Measurements from ENCODE around the gene NDUFS6.

NDUFS6 gene

GRCh38 chr5:1804001-1804690 lies 2.9 kb downstream of the NDUFS6 start:
- no peak overlapping the region for H3K4me2 ChIP-seq (ENCODE audit: low read length)
- no peak overlapping the region for H4K5ac ChIP-seq (ENCODE audit: low read length)
- H3K18ac ChIP-seq (ENCODE audit: low read length): no peak overlapping the region
- H2BK120ac ChIP-seq (ENCODE audit: low read depth, low read length): no peak overlapping the region
- no CpG with 5 or more reads among the region's 15 CpGs for WGBS (ENCODE audit: extremely low coverage, insufficient coverage, low lambda C conversion rate)
- H3K36me3 ChIP-seq (ENCODE audit: control insufficient read depth, insufficient read depth, low read length): peaks cover 14% of the 10 kb centered on the region
- no peak overlapping the region for H2BK15ac ChIP-seq (replicated peaks; ENCODE audit: low read depth)
- H4K8ac ChIP-seq (ENCODE audit: low read depth, low read length): no peak overlapping the region
- H3K79me2 ChIP-seq (ENCODE audit: control insufficient read depth, insufficient read depth, low read length): peaks cover 50% of the 10 kb centered on the region
- H2BK5ac ChIP-seq (ENCODE audit: low read length): no peak overlapping the region
- no peaks in the 10 kb centered on the region for H3K4me1 ChIP-seq (ENCODE audit: control insufficient read depth, low read depth, low read length)
- no peak overlapping the region for H3K23ac ChIP-seq (ENCODE audit: low read length)
- H3K9ac ChIP-seq (ENCODE audit: low read length): no peak overlapping the region
- H3K56ac ChIP-seq (ENCODE audit: low read length): no peak overlapping the region
- no peak for DNase-seq
- H3K4me3 ChIP-seq (ENCODE audit: low read length): no peak overlapping the region
- H3K4ac ChIP-seq (ENCODE audit: low read depth, low read length): no peak overlapping the region
- peaks cover 23% of the 10 kb centered on the region for H3K79me1 ChIP-seq (ENCODE audit: low read length)
- H3K27ac ChIP-seq (ENCODE audit: low read depth, low read length): no peak overlapping the region
- H3K27me3 ChIP-seq (ENCODE audit: insufficient read depth, low read length, poor library complexity): no peaks in the 10 kb centered on the region
- H2AK5ac ChIP-seq (ENCODE audit: low read length): no peak overlapping the region

- Histone ChIP-seq H3K56ac (ENCODE audit: low read length) (no peak overlapping the region), H4K8ac (ENCODE audit: low read depth, low read length) (no peak overlapping the region), H2BK5ac (ENCODE audit: low read length) (no peak overlapping the region), H3K9ac (ENCODE audit: low read length) (no peak overlapping the region), H3K18ac (ENCODE audit: low read length) (no peak overlapping the region), H3K36me3 (ENCODE audit: control insufficient read depth, insufficient read depth, low read length) (peaks cover 19% of the 10 kb centered on the region), H3K4ac (ENCODE audit: low read depth, low read length) (no peak overlapping the region), H3K4me1 (ENCODE audit: control insufficient read depth, low read depth, low read length) (no peaks in the 10 kb centered on the region), H2AK5ac (ENCODE audit: low read length) (no peak overlapping the region), H3K23ac (ENCODE audit: low read length) (no peak overlapping the region), H3K79me2 (ENCODE audit: control insufficient read depth, insufficient read depth, low read length) (peaks cover 58% of the 10 kb centered on the region), H3K4me2 (ENCODE audit: low read length) (no peak overlapping the region), H3K27ac (ENCODE audit: low read depth, low read length) (no peak overlapping the region), H3K4me3 (ENCODE audit: low read length) (no peak overlapping the region), H2BK15ac (replicated peaks; ENCODE audit: low read depth) (no peak overlapping the region), H2BK120ac (ENCODE audit: low read depth, low read length) (no peak overlapping the region), H3K27me3 (ENCODE audit: insufficient read depth, low read length, poor library complexity) (no peaks in the 10 kb centered on the region), H3K79me1 (ENCODE audit: low read length) (peaks cover 27% of the 10 kb centered on the region), H4K5ac (ENCODE audit: low read length) (no peak overlapping the region)
- no CpG with 5 or more reads among the region's 4 CpGs for WGBS (ENCODE audit: extremely low coverage, insufficient coverage, low lambda C conversion rate)
- no peak for DNase-seq
These were observed 4.1 kb downstream of the NDUFS6 start for GRCh38 chr5:1805326-1805725.

- H3K27ac ChIP-seq (ENCODE audit: low read depth, low read length): no peak overlapping the region
- no peaks in the 10 kb centered on the region for H3K27me3 ChIP-seq (ENCODE audit: insufficient read depth, low read length, poor library complexity)
- H3K9ac ChIP-seq (ENCODE audit: low read length): no peak overlapping the region
- H4K8ac ChIP-seq (ENCODE audit: low read depth, low read length): no peak overlapping the region
- no peaks in the 10 kb centered on the region for H3K4me1 ChIP-seq (ENCODE audit: control insufficient read depth, low read depth, low read length)
- H2BK120ac ChIP-seq (ENCODE audit: low read depth, low read length): no peak overlapping the region
- no peak overlapping the region for H4K5ac ChIP-seq (ENCODE audit: low read length)
- H2BK15ac ChIP-seq (replicated peaks; ENCODE audit: low read depth): no peak overlapping the region
- WGBS (ENCODE audit: extremely low coverage, insufficient coverage, low lambda C conversion rate): no CpG with 5 or more reads among the region's 10 CpGs
- no peak overlapping the region for H3K23ac ChIP-seq (ENCODE audit: low read length)
- no peak overlapping the region for H3K4me2 ChIP-seq (ENCODE audit: low read length)
- H3K56ac ChIP-seq (ENCODE audit: low read length): no peak overlapping the region
- no peak overlapping the region for H2AK5ac ChIP-seq (ENCODE audit: low read length)
- no peak overlapping the region for H3K4ac ChIP-seq (ENCODE audit: low read depth, low read length)
- peaks cover 19% of the 10 kb centered on the region for H3K36me3 ChIP-seq (ENCODE audit: control insufficient read depth, insufficient read depth, low read length)
- no peak overlapping the region for H2BK5ac ChIP-seq (ENCODE audit: low read length)
- DNase-seq: no peak
- H3K79me2 ChIP-seq (ENCODE audit: control insufficient read depth, insufficient read depth, low read length): peaks cover 58% of the 10 kb centered on the region
- peaks cover 27% of the 10 kb centered on the region for H3K79me1 ChIP-seq (ENCODE audit: low read length)
- H3K4me3 ChIP-seq (ENCODE audit: low read length): no peak overlapping the region
- H3K18ac ChIP-seq (ENCODE audit: low read length): no peak overlapping the region
These were observed 4.5 kb downstream of the NDUFS6 start for GRCh38 chr5:1805736-1806135.

GRCh38 chr5:1806199-1806598 lies 5.0 kb downstream of the NDUFS6 start:
- Histone ChIP-seq H3K79me2 (ENCODE audit: control insufficient read depth, insufficient read depth, low read length) (peaks cover 58% of the 10 kb centered on the region), H3K18ac (ENCODE audit: low read length) (no peak overlapping the region), H3K4ac (ENCODE audit: low read depth, low read length) (no peak overlapping the region), H2BK120ac (ENCODE audit: low read depth, low read length) (no peak overlapping the region), H3K27me3 (ENCODE audit: insufficient read depth, low read length, poor library complexity) (no peaks in the 10 kb centered on the region), H3K56ac (ENCODE audit: low read length) (no peak overlapping the region), H3K23ac (ENCODE audit: low read length) (no peak overlapping the region), H2BK15ac (replicated peaks; ENCODE audit: low read depth) (no peak overlapping the region), H3K36me3 (ENCODE audit: control insufficient read depth, insufficient read depth, low read length) (peaks cover 19% of the 10 kb centered on the region), H4K8ac (ENCODE audit: low read depth, low read length) (no peak overlapping the region), H2BK5ac (ENCODE audit: low read length) (no peak overlapping the region), H2AK5ac (ENCODE audit: low read length) (no peak overlapping the region), H3K4me3 (ENCODE audit: low read length) (no peak overlapping the region), H3K9ac (ENCODE audit: low read length) (no peak overlapping the region), H3K4me1 (ENCODE audit: control insufficient read depth, low read depth, low read length) (no peaks in the 10 kb centered on the region), H3K4me2 (ENCODE audit: low read length) (no peak overlapping the region), H4K5ac (ENCODE audit: low read length) (no peak overlapping the region), H3K79me1 (ENCODE audit: low read length) (peaks cover 27% of the 10 kb centered on the region), H3K27ac (ENCODE audit: low read depth, low read length) (no peak overlapping the region)
- no peak for DNase-seq
- WGBS (ENCODE audit: extremely low coverage, insufficient coverage, low lambda C conversion rate): 100% methylated on average over 2 of the region's 15 CpGs

- Histone ChIP-seq H3K79me2 (ENCODE audit: control insufficient read depth, insufficient read depth, low read length) (peaks cover 55% of the 10 kb centered on the region), H4K8ac (ENCODE audit: low read depth, low read length) (no peak overlapping the region), H3K27me3 (ENCODE audit: insufficient read depth, low read length, poor library complexity) (no peaks in the 10 kb centered on the region), H3K4me2 (ENCODE audit: low read length) (no peak overlapping the region), H3K56ac (ENCODE audit: low read length) (no peak overlapping the region), H3K18ac (ENCODE audit: low read length) (no peak overlapping the region), H3K36me3 (ENCODE audit: control insufficient read depth, insufficient read depth, low read length) (peaks cover 19% of the 10 kb centered on the region), H2BK5ac (ENCODE audit: low read length) (no peak overlapping the region), H3K4me1 (ENCODE audit: control insufficient read depth, low read depth, low read length) (no peaks in the 10 kb centered on the region), H4K5ac (ENCODE audit: low read length) (no peak overlapping the region), H2AK5ac (ENCODE audit: low read length) (no peak overlapping the region), H3K4ac (ENCODE audit: low read depth, low read length) (no peak overlapping the region), H3K4me3 (ENCODE audit: low read length) (no peak overlapping the region), H2BK15ac (replicated peaks; ENCODE audit: low read depth) (no peak overlapping the region), H3K79me1 (ENCODE audit: low read length) (peaks cover 28% of the 10 kb centered on the region), H2BK120ac (ENCODE audit: low read depth, low read length) (no peak overlapping the region), H3K23ac (ENCODE audit: low read length) (no peak overlapping the region), H3K27ac (ENCODE audit: low read depth, low read length) (no peak overlapping the region), H3K9ac (ENCODE audit: low read length) (no peak overlapping the region)
- WGBS (ENCODE audit: extremely low coverage, insufficient coverage, low lambda C conversion rate): 100% methylated on average over 1 of the region's 16 CpGs
- no peak for DNase-seq
These were observed 5.8 kb downstream of the NDUFS6 start for GRCh38 chr5:1806974-1807373.

Measured in mesendoderm (in vitro differentiated cells).